Right forelimb (tissue), 1 donor: ENCODE data around the gene TAAR5.
"Not testable (repeated sequence)": the region's sequence is repeated elsewhere in the genome, so short reads cannot be mapped to it uniquely, and the experiment has no call there.

ENCODE experiments used
- DNase-seq: peaks from one replicate; pipeline ENCODE4 v3.0.0-alpha.2; 2018

Gene TAAR5

GRCh38 chr6:132589454-132589853 lies at the start of gene TAAR5:
Gene TAAR5, minus strand, starts transcription at chr6:132589741. Its CDS starts 55 bp downstream, at chr6:132589686.
- no peak for DNase-seq

GRCh38 chr6:132637135-132637534 lies 47.6 kb upstream of the TAAR5 start:
- not testable (repeated sequence) for DNase-seq

GRCh38 chr6:132635906-132636305 lies 46.4 kb upstream of the TAAR5 start:
- DNase-seq = not testable (repeated sequence)

GRCh38 chr6:132635288-132635687 lies 45.7 kb upstream of the TAAR5 start:
- DNase-seq = not testable (repeated sequence)

- no peak for DNase-seq
Observed at GRCh38 chr6:132634796-132635195, 45.3 kb upstream of the TAAR5 start.

GRCh38 chr6:132633362-132633761 lies 43.8 kb upstream of the TAAR5 start:
- no peak for DNase-seq

- no peak for DNase-seq
Observed at GRCh38 chr6:132624175-132624574, 34.6 kb upstream of the TAAR5 start, which contains the start of gene TAAR2. Gene TAAR2, minus strand, starts transcription at chr6:132624275. Its CDS starts 0 bp downstream, at chr6:132624275.

GRCh38 chr6:132623106-132623845 lies 33.7 kb upstream of the TAAR5 start:
- DNase-seq = no peak

GRCh38 chr6:132616677-132617076 lies 27.1 kb upstream of the TAAR5 start:
- no peak for DNase-seq

- DNase-seq = no peak
Observed at GRCh38 chr6:132614554-132614953, 25.0 kb upstream of the TAAR5 start.

- no peak for DNase-seq
Observed at GRCh38 chr6:132612449-132613108, 23.0 kb upstream of the TAAR5 start.

GRCh38 chr6:132611616-132612015 lies 22.1 kb upstream of the TAAR5 start:
- DNase-seq = no peak

GRCh38 chr6:132607544-132608233 lies 18.1 kb upstream of the TAAR5 start:
- no peak for DNase-seq

- no peak for DNase-seq
Observed at GRCh38 chr6:132604635-132605152, 15.2 kb upstream of the TAAR5 start.

GRCh38 chr6:132600900-132601299 lies 11.4 kb upstream of the TAAR5 start:
- not testable (repeated sequence) for DNase-seq

GRCh38 chr6:132598473-132598872 lies 8.9 kb upstream of the TAAR5 start:
- no peak for DNase-seq

- no peak for DNase-seq
Observed at GRCh38 chr6:132596201-132596600, 6.7 kb upstream of the TAAR5 start.

GRCh38 chr6:132592855-132593254 lies 3.3 kb upstream of the TAAR5 start:
- DNase-seq = no peak

GRCh38 chr6:132590362-132590761 lies 821 bp upstream of the TAAR5 start:
- DNase-seq = no peak

- DNase-seq = no peak
Observed at GRCh38 chr6:132587424-132587823, 2.1 kb downstream of the TAAR5 start.

- no peak for DNase-seq
Observed at GRCh38 chr6:132584698-132585097, 4.8 kb downstream of the TAAR5 start.

- DNase-seq = no peak
Observed at GRCh38 chr6:132571774-132572173, 17.8 kb downstream of the TAAR5 start.

- no peak for DNase-seq
Observed at GRCh38 chr6:132570221-132570777, 19.2 kb downstream of the TAAR5 start, which contains the start of gene TAAR6. Gene TAAR6, plus strand, starts transcription at chr6:132570322. Its CDS starts 0 bp downstream, at chr6:132570322.
